ENCODE measurements around the gene STK32B. TPM values are rescaled to one million over a fixed set of nuclear protein-coding genes. Genes with fewer than 3 reads are reported as not detected.

The STK32B gene
- total RNA-seq, 2 donors from 2014 or later = not detected

Other genes starting within 250 kb of the STK32B start
- not detected for gene MSX1, start 191.8 kb upstream of the STK32B start, total RNA-seq
- not detected for gene CYTL1, start 32.0 kb upstream of the STK32B start, total RNA-seq

Data from activated naive CD4-positive, alpha-beta T cell treated with anti-CD3 and anti-CD28 coated beads, Interleukin-2, amount 50 U/mL, for 72 hours (primary cell).